K562 (cell line): ENCODE data around the gene RASD1. TPM values are rescaled to one million over a fixed set of nuclear protein-coding genes. Genes with fewer than 3 reads are reported as not detected.

Experiments
- ATAC-seq: fragments of 200-7000 bp; cut with Tn5 transposase; 3 replicates; pipeline ENCODE4 v1.9.1; 2020; ENCODE audit warnings: moderate library complexity
- BruUV-seq: library from RNA; stranded (reverse); fragments of 400-500 nt; replicated peaks from 2 replicates; lab custom pipeline; 2021; lab: Mats Ljungman, UMichigan
- CTCF ChIA-PET: fragments of 300-600 bp; formaldehyde crosslinking; extraction: SDS; loops from one replicate; lab custom pipeline; 2021; ENCODE audit warnings: low intra/inter-chr PET ratio; lab: Yijun Ruan, JAX
- POLR2A ChIA-PET: fragments of 300-600, 350-650 bp; sonication (Branson Sonifier 250); formaldehyde crosslinking; extraction: SDS; loops from one replicate; lab custom pipeline; 2021; ENCODE audit warnings: antibody characterized with exemption, inconsistent platforms; lab: Yijun Ruan, JAX
- DNase-seq, 4 experiments: peaks; one replicate each; pipeline versions ENCODE4 v3.0.0 to v3.0.0-alpha.2; 2011 to 2018; ENCODE audit warnings: low spot score in 3 of 4, mixed read lengths in 3 of 4; ENCODE audit errors: extremely low read depth in 1 of 4
- FAIRE-seq: peaks from 2 replicates; lab custom pipeline; 2011; peaks lifted over from hg19 to GRCh38; lab: Jason Lieb, UNC
- H2AFZ ChIP-seq: 2 replicates; pipeline ENCODE4 v1.6.0; 2011; ENCODE audit warnings: low read depth, low read length, control low read depth, inconsistent platforms
- H3K27ac ChIP-seq: fragments of 200-600 bp; 3 replicates; pipeline ENCODE4 v1.8.0; 2011; ENCODE audit warnings: low read depth, mild to moderate bottlenecking, control low read depth, inconsistent platforms, low read length, moderate library complexity, mixed read lengths; ENCODE audit errors: extremely low read depth
- H3K27me3 ChIP-seq, 2 experiments: fragments of 300-600 bp in 1 of 2; 2 replicates in 1 of 2; 3 replicates in 1 of 2; pipeline versions ENCODE4 v1.6.0 to v1.8.0; 2011; ENCODE audit warnings: inconsistent platforms in 2 of 2, low read length in 2 of 2, mild to moderate bottlenecking in 1 of 2, mixed read lengths in 1 of 2, moderate library complexity in 1 of 2; ENCODE audit not compliant: control insufficient read depth in 2 of 2, insufficient read depth in 2 of 2
- H3K36me3 ChIP-seq: fragments of 300-600 bp; 3 replicates; pipeline ENCODE4 v1.8.0; 2011; ENCODE audit warnings: mild to moderate bottlenecking, low read length, inconsistent platforms; ENCODE audit not compliant: control insufficient read depth, insufficient read depth
- H3K4me1 ChIP-seq, 2 experiments: fragments of 200-600 bp in 1 of 2; replicated peaks in 1 of 2; 2 replicates in 1 of 2; 3 replicates in 1 of 2; pipeline versions ENCODE4 v1.5.1 to v1.8.0; 2011; ENCODE audit warnings: inconsistent platforms in 2 of 2, low read length in 2 of 2, mild to moderate bottlenecking in 1 of 2, mixed read lengths in 1 of 2, moderate library complexity in 1 of 2; ENCODE audit not compliant: control insufficient read depth in 2 of 2, insufficient read depth in 2 of 2
- H3K4me2 ChIP-seq: 2 replicates; pipeline ENCODE4 v1.6.1; 2011; ENCODE audit warnings: low read length, control low read depth, inconsistent platforms, mixed read lengths; ENCODE audit not compliant: insufficient read depth
- H3K4me3 ChIP-seq: fragments of 200-600 bp; sonication (generic), shearing (Covaris generic); 2 replicates; pipeline ENCODE4 v1.5.1; 2016; ENCODE audit warnings: control low read depth, inconsistent platforms
- H3K79me2 ChIP-seq: fragments of 200-600 bp; 3 replicates; pipeline ENCODE4 v1.8.0; 2011; ENCODE audit warnings: low read length, inconsistent platforms; ENCODE audit not compliant: control insufficient read depth, insufficient read depth
- H3K9ac ChIP-seq, 2 experiments: 2 replicates each; pipeline versions ENCODE4 v1.6.0 to v1.6.1; 2011; ENCODE audit warnings: low read depth in 2 of 2, low read length in 2 of 2, control low read depth in 1 of 2, inconsistent platforms in 1 of 2, mild to moderate bottlenecking in 1 of 2, mixed read lengths in 1 of 2; ENCODE audit not compliant: insufficient read depth in 1 of 2
- H3K9me1 ChIP-seq: one replicate; pipeline ENCODE4 v1.6.0; 2011; ENCODE audit warnings: inconsistent platforms, mild to moderate bottlenecking, low read length, moderate library complexity; ENCODE audit not compliant: control insufficient read depth, insufficient read depth
- H3K9me3 ChIP-seq: replicated peaks from 2 replicates; pipeline ENCODE4 v1.5.1; 2011; ENCODE audit warnings: low read depth, low read length, inconsistent platforms; ENCODE audit not compliant: control insufficient read depth, insufficient read depth
- H4K20me1 ChIP-seq: replicated peaks from 2 replicates; pipeline ENCODE4 v1.6.1; 2011; ENCODE audit warnings: low read length, inconsistent platforms, mixed read lengths; ENCODE audit not compliant: control insufficient read depth, insufficient read depth
- CBFA2T2 ChIP-seq: fragments of 450-650 bp; conservative IDR thresholded peaks from 2 replicates; pipeline ENCODE4 v1.6.1; 2017; ENCODE audit warnings: mild to moderate bottlenecking
- KLF6 ChIP-seq: fragments of 250-450 bp; sonication (Bioruptor Pico); IDR thresholded peaks from 2 replicates; pipeline ENCODE4 v1.4.0; 2020; ENCODE audit warnings: mild to moderate bottlenecking, moderate library complexity, borderline replicate concordance
- LARP7 ChIP-seq: fragments of 450-650 bp; IDR thresholded peaks from 2 replicates; pipeline ENCODE4 v1.6.1; 2016
- MAZ ChIP-seq, 2 experiments: fragments of 450-650 bp in 1 of 2; sonication (generic) in 1 of 2; formaldehyde crosslinking; IDR thresholded peaks in 1 of 2; conservative IDR thresholded peaks in 1 of 2; 2 replicates each; pipeline versions ENCODE4 v1.4.0 to v1.5.0; 2020; ENCODE audit warnings: mild to moderate bottlenecking in 1 of 2, missing genetic modification reagents in 1 of 2
- NFIX ChIP-seq: fragments of 250-450 bp; sonication (Bioruptor Pico); IDR thresholded peaks from 2 replicates; pipeline ENCODE4 v1.4.0; 2020; ENCODE audit warnings: low read depth, mild to moderate bottlenecking, moderate library complexity
- NRF1 ChIP-seq, 2 experiments: fragments of 450-650 bp; IDR thresholded peaks in 1 of 2; conservative IDR thresholded peaks in 1 of 2; 2 replicates each; pipeline ENCODE4 v1.6.1; 2014; ENCODE audit warnings: mild to moderate bottlenecking in 2 of 2
- PURB ChIP-seq: sonication (generic); formaldehyde crosslinking; IDR thresholded peaks from 2 replicates; pipeline ENCODE4 v1.9.0; 2021; ENCODE audit warnings: low read depth, mild to moderate bottlenecking, missing genetic modification reagents
- SRSF7 ChIP-seq: fragments of 200-400 bp; formaldehyde crosslinking; optimal IDR thresholded peaks from 2 replicates; pipeline ENCODE3; 2017; ENCODE audit warnings: mild to moderate bottlenecking, low read depth, low read length
- ZC3H4 ChIP-seq: sonication (generic); formaldehyde crosslinking; IDR thresholded peaks from 2 replicates; pipeline ENCODE4 v1.9.0; 2021; ENCODE audit warnings: missing genetic modification reagents, borderline replicate concordance
- ZNF717 ChIP-seq: fragments of 250-450 bp; sonication (Bioruptor Pico); IDR thresholded peaks from 2 replicates; pipeline ENCODE4 v1.5.0; 2021
- ZNF76 ChIP-seq: fragments of 250-450 bp; sonication (Bioruptor Pico); IDR thresholded peaks from 2 replicates; pipeline ENCODE4 v1.4.0; 2020; ENCODE audit warnings: mild to moderate bottlenecking, moderate library complexity, borderline replicate concordance
- WGBS: fragments of 100-300 bp; shearing (Covaris generic); methylation state at CpG from one replicate; pipeline ENCODE4 v1.1.6; 2016; ENCODE audit warnings: low coverage, mixed read lengths; ENCODE audit not compliant: insufficient coverage; ENCODE audit errors: missing lambda C conversion rate; 5-methylcytosine and 5-hydroxymethylcytosine counted together
- in situ Hi-C: fragments of 300-500 bp; cut with MboI; formaldehyde crosslinking; loops from 4 replicates; pipeline ENCODE4 v1.15.0; 2018; ENCODE audit warnings: inconsistent platforms, mixed read lengths
- intact Hi-C: fragments of 100-400 bp; cut with micrococcal nuclease; formaldehyde crosslinking; loops from 2 replicates; pipeline ENCODE4 v1.14.2; 2022
- polyA plus RNA-seq, 8 experiments: library from polyadenylated mRNA; depleted of rRNA in 4 of 8; stranded (reverse) in 5 of 8; unstranded in 3 of 8; fragments of >200 nt; fragmentation: Nextera tagmentation in 2 of 8; fragmentation: Illumina TruSeq in 1 of 8; extraction: Ambion mirVana in 2 of 8; extraction: Trizol in 1 of 8; gene quantifications; 2 replicates each; pipeline versions ENCODE4 v1.2.1 to v1.2.3, GENCODE V29; 2011 to 2014; ENCODE audit warnings: inconsistent platforms in 1 of 8, missing spikeins in 1 of 8
- total RNA-seq, 7 experiments: library from RNA; depleted of rRNA in 6 of 7; stranded (reverse); fragments of >200 nt in 6 of 7; fragmentation: Illumina TruSeq in 2 of 7; extraction: Trizol in 2 of 7; gene quantifications; 2 replicates each; pipeline versions ENCODE4 v1.2.1 to v1.2.3, GENCODE V29; 2011 to 2021; ENCODE audit warnings: low replicate concordance in 1 of 7
- TF ChIP-seq, protein P1 (sequence below): fragments of 450-650 bp; IDR thresholded peaks from 2 replicates; pipeline ENCODE4 v1.6.1; 2014; ENCODE audit warnings: low read depth, mild to moderate bottlenecking, moderate library complexity, borderline replicate concordance
- TF ChIP-seq, protein P2 (sequence below): fragments of 450-650 bp; IDR thresholded peaks from one replicate; pipeline ENCODE4 v1.6.1; 2018; ENCODE audit warnings: mild to moderate bottlenecking, moderate library complexity; ENCODE audit not compliant: partially characterized antibody
- TF ChIP-seq, protein P3 (sequence below): fragments of 450-650 bp; formaldehyde crosslinking; IDR thresholded peaks from 2 replicates; pipeline ENCODE4 v1.4.0; 2020; ENCODE audit warnings: mild to moderate bottlenecking, moderate library complexity

RASD1 gene
- total and polyA plus RNA-seq, 9 of the 15 experiments (the other 6 are each of a cell fraction or from before 2014, with no cell fraction given): 0.11 TPM; not detected in 8

DNA sequence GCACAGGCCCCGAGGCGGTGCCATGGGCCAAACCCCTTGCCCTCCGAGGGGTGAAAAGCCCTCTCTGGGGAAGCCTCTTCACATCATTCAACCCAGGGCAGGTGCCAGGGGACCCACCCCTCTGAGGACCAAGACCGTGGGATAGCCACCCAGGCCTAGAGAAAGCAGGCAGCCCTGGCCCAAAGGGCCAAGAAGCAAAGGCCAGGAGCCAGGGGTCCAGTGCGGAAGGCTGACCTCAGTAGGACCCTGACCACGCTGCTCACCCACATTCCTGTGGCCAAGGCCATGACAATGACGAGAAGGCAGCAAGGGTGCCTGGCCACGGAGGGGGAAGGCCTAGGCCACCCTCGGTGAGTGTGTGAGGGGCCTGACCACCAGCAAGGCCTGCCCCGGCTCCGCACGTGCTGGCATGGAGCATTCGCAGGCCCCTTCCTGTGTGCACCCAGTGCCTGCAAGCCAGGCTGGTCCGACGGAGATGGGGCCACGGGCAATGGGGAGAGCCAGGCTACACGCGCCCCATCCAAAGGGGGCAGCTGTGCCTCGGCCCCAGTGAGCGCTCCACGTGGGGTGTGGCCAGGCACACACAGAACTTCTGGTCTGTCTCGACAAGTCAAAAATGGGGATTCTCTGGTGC is 24.5 kb upstream of the RASD1 start (continued):
- TF ChIP-seq NRF1 (conservative IDR thresholded peaks at IDR 0.05 in 1 of 2, IDR thresholded peaks at IDR 0.05 in 1 of 2): no peak
- TF ChIP-seq PURB (CRISPR knock-in tag): no peak
- TF ChIP-seq ZC3H4 (CRISPR knock-in tag): no peak
- no peak for TF ChIP-seq NFIX (CRISPR knock-in tag)
- TF ChIP-seq, protein P1, sequence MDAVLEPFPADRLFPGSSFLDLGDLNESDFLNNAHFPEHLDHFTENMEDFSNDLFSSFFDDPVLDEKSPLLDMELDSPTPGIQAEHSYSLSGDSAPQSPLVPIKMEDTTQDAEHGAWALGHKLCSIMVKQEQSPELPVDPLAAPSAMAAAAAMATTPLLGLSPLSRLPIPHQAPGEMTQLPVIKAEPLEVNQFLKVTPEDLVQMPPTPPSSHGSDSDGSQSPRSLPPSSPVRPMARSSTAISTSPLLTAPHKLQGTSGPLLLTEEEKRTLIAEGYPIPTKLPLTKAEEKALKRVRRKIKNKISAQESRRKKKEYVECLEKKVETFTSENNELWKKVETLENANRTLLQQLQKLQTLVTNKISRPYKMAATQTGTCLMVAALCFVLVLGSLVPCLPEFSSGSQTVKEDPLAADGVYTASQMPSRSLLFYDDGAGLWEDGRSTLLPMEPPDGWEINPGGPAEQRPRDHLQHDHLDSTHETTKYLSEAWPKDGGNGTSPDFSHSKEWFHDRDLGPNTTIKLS: no peak
- TF ChIP-seq MAZ (CRISPR knock-in tag; conservative IDR thresholded peaks at IDR 0.05 in 1 of 2, IDR thresholded peaks at IDR 0.05 in 1 of 2): no peak
- TF ChIP-seq ZNF717 (CRISPR knock-in tag): no peak
- TF ChIP-seq, all 486 proteins: peak for 0

DNA sequence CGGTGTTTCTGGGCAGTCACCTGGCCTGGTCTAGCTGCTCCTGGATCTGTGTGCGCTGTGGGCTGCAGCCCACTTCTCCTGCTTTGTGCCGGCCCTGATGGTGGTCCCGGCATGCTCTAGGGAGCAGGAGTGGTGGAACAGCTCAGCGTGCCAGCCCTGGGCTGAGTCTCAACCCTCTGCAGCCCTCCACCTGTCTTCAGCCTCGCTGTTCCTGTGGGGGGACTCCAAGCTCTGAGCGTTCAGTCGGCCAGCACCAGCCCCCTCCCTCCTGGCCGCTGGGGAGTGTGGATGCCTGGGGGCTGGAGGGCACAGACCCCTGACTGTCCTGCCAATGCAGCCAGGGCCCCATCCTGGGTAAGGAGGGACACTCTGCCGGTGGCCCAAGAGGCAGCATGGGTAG is 23.7 kb upstream of the RASD1 start:
- intact Hi-C loops: no loop called here
- 75% methylated on average over 7 of the region's 10 CpGs for WGBS
- FAIRE-seq (no peak), ATAC-seq (no peak), DNase-seq (no peak)
- CTCF ChIA-PET: no interaction called here
- H3K79me2 ChIP-seq: no peaks in the 10 kb centered on the region
- H3K4me1 ChIP-seq: peaks cover 0 to 10% of the 10 kb centered on the region in 2 experiments; a peak in 2 of 5 replicates
- POLR2A ChIA-PET: interaction anchor here (0.6 to 1.0 kb wide), 3 partner anchors 23 to 337 kb away, joined by 3 to 4 read pairs (median 3); no protein-coding TSS in a partner anchor
- H4K20me1 ChIP-seq: no peaks in the 10 kb centered on the region
- no peak overlapping the region for H2AFZ ChIP-seq
- H3K27me3 ChIP-seq: no peaks in the 10 kb centered on the region
- no peak overlapping the region for H3K4me3 ChIP-seq
- H3K36me3 ChIP-seq: no peaks in the 10 kb centered on the region
- H3K9me1 ChIP-seq: no peaks in the 10 kb centered on the region
- no TSS peak for BruUV-seq
- in situ Hi-C loops: no loop called here
- H3K4me2 ChIP-seq: no peak overlapping the region
- no peak overlapping the region for H3K27ac ChIP-seq
- H3K9ac ChIP-seq: no peak overlapping the region
- H3K9me3 ChIP-seq: no peaks in the 10 kb centered on the region
- TF ChIP-seq LARP7 (no peak), ZNF76 (no peak), SRSF7 (no peak), CBFA2T2 (no peak), KLF6 (CRISPR knock-in tag) (no peak)
- TF ChIP-seq, protein P2, sequence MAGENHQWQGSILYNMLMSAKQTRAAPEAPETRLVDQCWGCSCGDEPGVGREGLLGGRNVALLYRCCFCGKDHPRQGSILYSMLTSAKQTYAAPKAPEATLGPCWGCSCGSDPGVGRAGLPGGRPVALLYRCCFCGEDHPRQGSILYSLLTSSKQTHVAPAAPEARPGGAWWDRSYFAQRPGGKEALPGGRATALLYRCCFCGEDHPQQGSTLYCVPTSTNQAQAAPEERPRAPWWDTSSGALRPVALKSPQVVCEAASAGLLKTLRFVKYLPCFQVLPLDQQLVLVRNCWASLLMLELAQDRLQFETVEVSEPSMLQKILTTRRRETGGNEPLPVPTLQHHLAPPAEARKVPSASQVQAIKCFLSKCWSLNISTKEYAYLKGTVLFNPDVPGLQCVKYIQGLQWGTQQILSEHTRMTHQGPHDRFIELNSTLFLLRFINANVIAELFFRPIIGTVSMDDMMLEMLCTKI: no peak
- TF ChIP-seq, protein P3, sequence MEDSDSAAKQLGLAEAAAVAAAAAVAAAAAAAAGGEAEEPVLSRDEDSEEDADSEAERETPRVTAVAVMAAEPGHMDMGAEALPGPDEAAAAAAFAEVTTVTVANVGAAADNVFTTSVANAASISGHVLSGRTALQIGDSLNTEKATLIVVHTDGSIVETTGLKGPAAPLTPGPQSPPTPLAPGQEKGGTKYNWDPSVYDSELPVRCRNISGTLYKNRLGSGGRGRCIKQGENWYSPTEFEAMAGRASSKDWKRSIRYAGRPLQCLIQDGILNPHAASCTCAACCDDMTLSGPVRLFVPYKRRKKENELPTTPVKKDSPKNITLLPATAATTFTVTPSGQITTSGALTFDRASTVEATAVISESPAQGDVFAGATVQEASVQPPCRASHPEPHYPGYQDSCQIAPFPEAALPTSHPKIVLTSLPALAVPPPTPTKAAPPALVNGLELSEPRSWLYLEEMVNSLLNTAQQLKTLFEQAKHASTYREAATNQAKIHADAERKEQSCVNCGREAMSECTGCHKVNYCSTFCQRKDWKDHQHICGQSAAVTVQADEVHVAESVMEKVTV (CRISPR knock-in tag): no peak
